IMR-90 (cell line): Measurements from ENCODE around the gene CABP5.

Source experiments
- BHLHE40 ChIP-seq: fragments of 150-350 bp; IDR thresholded peaks from 2 replicates; pipeline ENCODE4 v1.6.1; 2016; ENCODE audit warnings: mild to moderate bottlenecking, low read depth, low read length
- RAD21 ChIP-seq: IDR thresholded peaks from 2 replicates; pipeline ENCODE4 v1.6.1; 2012; ENCODE audit warnings: low read length, improper control_type of control experiment
- SMC3 ChIP-seq: fragments of 150-350 bp; IDR thresholded peaks from 2 replicates; pipeline ENCODE4 v1.6.1; 2016; ENCODE audit warnings: low read depth, mild to moderate bottlenecking, antibody characterized with exemption, low read length, moderate library complexity
- TF ChIP-seq, protein P1 (sequence below): conservative IDR thresholded peaks from 2 replicates; pipeline ENCODE4 v1.5.1; 2012; ENCODE audit warnings: mild to moderate bottlenecking, low read depth, low read length, improper control_type of control experiment

DNA sequence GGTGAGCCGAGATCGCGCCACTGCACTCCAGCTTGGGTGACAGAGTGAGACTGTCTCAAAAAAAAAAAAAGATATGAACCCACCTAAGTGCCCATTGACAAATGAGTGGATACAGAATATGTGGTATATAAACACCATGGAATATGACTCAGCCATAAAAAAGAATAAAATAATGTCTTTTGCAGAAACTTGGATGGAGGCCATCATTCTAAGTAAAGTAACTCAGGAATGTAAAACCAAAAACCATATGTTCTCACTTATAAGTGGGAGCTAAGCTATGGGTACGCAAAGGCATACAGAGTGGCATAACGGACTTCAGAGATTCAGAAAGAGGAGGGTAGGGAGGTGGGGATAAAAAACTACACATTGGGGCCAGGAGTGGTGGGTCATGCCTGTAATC, 37.2 kb upstream of the CABP5 start:
- TF ChIP-seq RAD21, result no peak
- TF ChIP-seq, protein P1, sequence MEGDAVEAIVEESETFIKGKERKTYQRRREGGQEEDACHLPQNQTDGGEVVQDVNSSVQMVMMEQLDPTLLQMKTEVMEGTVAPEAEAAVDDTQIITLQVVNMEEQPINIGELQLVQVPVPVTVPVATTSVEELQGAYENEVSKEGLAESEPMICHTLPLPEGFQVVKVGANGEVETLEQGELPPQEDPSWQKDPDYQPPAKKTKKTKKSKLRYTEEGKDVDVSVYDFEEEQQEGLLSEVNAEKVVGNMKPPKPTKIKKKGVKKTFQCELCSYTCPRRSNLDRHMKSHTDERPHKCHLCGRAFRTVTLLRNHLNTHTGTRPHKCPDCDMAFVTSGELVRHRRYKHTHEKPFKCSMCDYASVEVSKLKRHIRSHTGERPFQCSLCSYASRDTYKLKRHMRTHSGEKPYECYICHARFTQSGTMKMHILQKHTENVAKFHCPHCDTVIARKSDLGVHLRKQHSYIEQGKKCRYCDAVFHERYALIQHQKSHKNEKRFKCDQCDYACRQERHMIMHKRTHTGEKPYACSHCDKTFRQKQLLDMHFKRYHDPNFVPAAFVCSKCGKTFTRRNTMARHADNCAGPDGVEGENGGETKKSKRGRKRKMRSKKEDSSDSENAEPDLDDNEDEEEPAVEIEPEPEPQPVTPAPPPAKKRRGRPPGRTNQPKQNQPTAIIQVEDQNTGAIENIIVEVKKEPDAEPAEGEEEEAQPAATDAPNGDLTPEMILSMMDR, result no peak
- TF ChIP-seq SMC3, result no peak
- TF ChIP-seq BHLHE40, result no peak
